ENCODE data around the gene GALM.

Gene GALM

DNA sequence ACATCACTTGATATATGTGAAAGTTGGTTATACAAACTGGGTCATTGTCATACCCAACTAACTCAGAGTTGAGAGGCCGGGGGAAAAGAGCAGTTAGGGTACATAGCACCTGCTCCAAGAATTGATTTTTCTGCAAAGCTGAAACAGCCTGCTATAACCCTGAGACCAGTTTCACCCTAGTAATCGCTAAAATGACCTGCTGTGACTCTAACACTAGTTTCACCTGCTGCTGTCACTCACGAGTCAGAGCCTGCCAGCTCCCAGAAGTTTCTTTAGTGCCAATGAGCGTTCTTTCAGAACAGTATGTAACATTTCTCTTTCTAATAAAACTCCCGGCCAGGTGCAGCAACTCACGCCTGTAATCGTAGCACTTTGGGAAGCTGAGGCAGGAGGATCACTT, 57.3 kb downstream of the GALM start:
- TF ChIP-seq, protein P1, sequence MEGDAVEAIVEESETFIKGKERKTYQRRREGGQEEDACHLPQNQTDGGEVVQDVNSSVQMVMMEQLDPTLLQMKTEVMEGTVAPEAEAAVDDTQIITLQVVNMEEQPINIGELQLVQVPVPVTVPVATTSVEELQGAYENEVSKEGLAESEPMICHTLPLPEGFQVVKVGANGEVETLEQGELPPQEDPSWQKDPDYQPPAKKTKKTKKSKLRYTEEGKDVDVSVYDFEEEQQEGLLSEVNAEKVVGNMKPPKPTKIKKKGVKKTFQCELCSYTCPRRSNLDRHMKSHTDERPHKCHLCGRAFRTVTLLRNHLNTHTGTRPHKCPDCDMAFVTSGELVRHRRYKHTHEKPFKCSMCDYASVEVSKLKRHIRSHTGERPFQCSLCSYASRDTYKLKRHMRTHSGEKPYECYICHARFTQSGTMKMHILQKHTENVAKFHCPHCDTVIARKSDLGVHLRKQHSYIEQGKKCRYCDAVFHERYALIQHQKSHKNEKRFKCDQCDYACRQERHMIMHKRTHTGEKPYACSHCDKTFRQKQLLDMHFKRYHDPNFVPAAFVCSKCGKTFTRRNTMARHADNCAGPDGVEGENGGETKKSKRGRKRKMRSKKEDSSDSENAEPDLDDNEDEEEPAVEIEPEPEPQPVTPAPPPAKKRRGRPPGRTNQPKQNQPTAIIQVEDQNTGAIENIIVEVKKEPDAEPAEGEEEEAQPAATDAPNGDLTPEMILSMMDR (IDR thresholded peaks at IDR 0.05) = no peak
- Histone ChIP-seq H3K9me3 (ENCODE audit: control insufficient read depth, low read length) (no peaks in the 10 kb centered on the region), H3K79me2 (no peaks in the 10 kb centered on the region), H3K9ac (no peak overlapping the region), H3K27ac (no peak overlapping the region), H3K27me3 (ENCODE audit: control insufficient read depth, insufficient read depth, low read length) (no peaks in the 10 kb centered on the region), H3K36me3 (ENCODE audit: control insufficient read depth, insufficient read depth, low read length) (no peaks in the 10 kb centered on the region), H3K4me2 (ENCODE audit: low read length) (no peak overlapping the region), H2AFZ (no peak overlapping the region), H3K4me3 (ENCODE audit: low read depth, low read length) (no peak overlapping the region), H3K4me1 (peaks cover 9% of the 10 kb centered on the region)

DNA sequence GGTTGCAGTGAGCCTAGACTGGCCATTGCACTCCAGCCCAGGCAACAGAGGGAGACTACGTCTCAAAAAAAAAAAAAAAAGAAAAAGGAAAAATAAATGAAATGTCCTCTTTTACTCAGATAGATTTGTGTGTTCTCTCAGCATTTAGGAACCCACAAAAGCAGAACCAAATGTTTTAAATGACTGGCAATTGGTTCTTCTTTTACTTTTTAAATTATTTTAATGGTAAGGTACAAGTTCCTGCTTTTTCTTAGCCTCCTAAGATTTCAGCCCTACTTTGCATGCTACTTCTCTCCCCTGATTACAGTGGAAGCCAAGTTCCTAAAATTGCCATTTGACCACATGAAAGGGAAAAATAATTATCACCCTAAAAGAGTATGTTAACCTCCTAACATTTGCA, 61.7 kb downstream of the GALM start:
- no peak overlapping the region for H3K4me3 ChIP-seq (ENCODE audit: low read depth, low read length)
- no peak overlapping the region for H3K4me2 ChIP-seq (ENCODE audit: low read length)
- no peaks in the 10 kb centered on the region for H3K9me3 ChIP-seq (ENCODE audit: control insufficient read depth, low read length)
- no peak overlapping the region for H3K9ac ChIP-seq
- no peaks in the 10 kb centered on the region for H3K36me3 ChIP-seq (ENCODE audit: control insufficient read depth, insufficient read depth, low read length)
- H2AFZ ChIP-seq = no peak overlapping the region
- H3K79me2 ChIP-seq = no peaks in the 10 kb centered on the region
- no peaks in the 10 kb centered on the region for H3K27me3 ChIP-seq (ENCODE audit: control insufficient read depth, insufficient read depth, low read length)
- no peaks in the 10 kb centered on the region for H3K4me1 ChIP-seq
- TF ChIP-seq, protein P1 (IDR thresholded peaks at IDR 0.05) = no peak
- no peak overlapping the region for H3K27ac ChIP-seq

DNA sequence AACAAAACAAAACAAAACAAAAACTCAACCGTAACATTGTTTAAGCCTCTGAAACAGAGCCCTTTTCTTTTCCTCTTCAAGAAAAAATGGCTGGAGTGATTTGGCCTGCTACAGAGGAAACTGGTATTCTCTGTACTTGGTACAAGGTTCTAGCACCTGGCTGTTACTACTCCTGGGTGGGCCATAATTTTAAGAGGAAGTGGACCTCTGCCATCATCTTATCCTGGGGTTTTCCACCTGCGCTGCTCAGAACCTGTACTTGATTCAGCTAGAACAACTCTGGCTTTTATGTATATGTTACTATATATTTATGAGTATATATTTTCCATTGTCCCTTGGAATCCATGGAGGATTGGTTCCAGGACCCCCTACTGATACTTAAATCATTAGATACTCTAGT, 62.8 kb downstream of the GALM start:
- Histone ChIP-seq H3K36me3 (ENCODE audit: control insufficient read depth, insufficient read depth, low read length) (no peaks in the 10 kb centered on the region), H3K27me3 (ENCODE audit: control insufficient read depth, insufficient read depth, low read length) (no peaks in the 10 kb centered on the region), H3K9me3 (ENCODE audit: control insufficient read depth, low read length) (no peaks in the 10 kb centered on the region), H2AFZ (no peak overlapping the region), H3K9ac (no peak overlapping the region), H3K4me3 (ENCODE audit: low read depth, low read length) (no peak overlapping the region), H3K79me2 (no peaks in the 10 kb centered on the region), H3K27ac (no peak overlapping the region), H3K4me2 (ENCODE audit: low read length) (no peak overlapping the region), H3K4me1 (no peaks in the 10 kb centered on the region)
- TF ChIP-seq, protein P1 (IDR thresholded peaks at IDR 0.05) = no peak

DNA sequence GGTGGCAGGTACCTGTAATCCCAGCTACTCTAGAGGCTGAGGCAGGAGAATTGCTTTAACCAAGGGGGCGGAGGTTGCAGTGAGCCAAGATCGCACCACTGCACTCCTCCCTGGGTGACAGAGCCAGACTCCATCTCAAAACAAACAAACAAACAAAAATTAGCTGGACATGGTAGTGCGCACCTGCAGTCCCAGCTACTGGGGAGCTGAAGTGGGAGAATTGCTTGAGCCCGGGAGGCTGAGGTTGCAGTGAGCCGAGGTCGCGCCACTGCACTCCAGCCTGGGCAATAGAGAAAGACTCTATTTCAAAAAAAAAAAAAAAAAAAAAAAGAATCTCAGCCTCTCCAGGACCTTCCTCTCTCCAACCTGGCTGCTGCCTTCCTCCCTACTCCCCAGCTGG, 65.2 kb downstream of the GALM start:
- Histone ChIP-seq H3K36me3 (ENCODE audit: control insufficient read depth, insufficient read depth, low read length) (no peaks in the 10 kb centered on the region), H3K9ac (no peak overlapping the region), H3K79me2 (no peaks in the 10 kb centered on the region), H3K27ac (no peak overlapping the region), H2AFZ (no peak overlapping the region), H3K9me3 (ENCODE audit: control insufficient read depth, low read length) (no peaks in the 10 kb centered on the region), H3K4me2 (ENCODE audit: low read length) (no peak overlapping the region), H3K27me3 (ENCODE audit: control insufficient read depth, insufficient read depth, low read length) (no peaks in the 10 kb centered on the region), H3K4me3 (ENCODE audit: low read depth, low read length) (no peak overlapping the region), H3K4me1 (no peaks in the 10 kb centered on the region)
- TF ChIP-seq, protein P1 (IDR thresholded peaks at IDR 0.05) = no peak

DNA sequence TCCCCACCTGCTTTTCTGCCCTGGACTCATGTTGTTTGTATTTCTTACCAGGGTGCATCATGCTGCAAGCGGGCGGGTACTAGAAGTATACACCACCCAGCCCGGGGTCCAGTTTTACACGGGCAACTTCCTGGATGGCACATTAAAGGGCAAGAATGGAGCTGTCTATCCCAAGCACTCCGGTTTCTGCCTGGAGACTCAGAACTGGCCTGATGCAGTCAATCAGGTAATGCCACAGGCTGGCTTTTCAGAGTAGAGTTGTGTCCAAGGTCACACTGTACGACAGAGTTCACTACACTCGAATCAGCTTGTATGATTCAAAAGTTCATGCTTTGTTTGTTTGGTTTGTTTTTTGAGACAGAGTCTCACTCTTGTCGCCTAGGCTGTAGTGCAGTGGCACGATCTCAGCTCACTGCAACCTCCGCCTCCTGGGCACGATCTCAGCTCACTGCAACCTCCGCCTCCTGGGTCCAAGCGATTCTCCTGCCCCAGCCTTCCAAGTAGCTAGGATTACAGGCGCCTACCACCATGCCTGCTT, 65.8 kb downstream of the GALM start:
- TF ChIP-seq, protein P1 (IDR thresholded peaks at IDR 0.05) = no peak
- H3K27me3 ChIP-seq (ENCODE audit: control insufficient read depth, insufficient read depth, low read length) = no peaks in the 10 kb centered on the region
- no peak overlapping the region for H3K27ac ChIP-seq

More for the DNA sequence above, 65.8 kb downstream of the GALM start:
- Histone ChIP-seq H3K9ac (no peak overlapping the region), H3K4me1 (no peaks in the 10 kb centered on the region), H3K79me2 (no peaks in the 10 kb centered on the region), H3K36me3 (ENCODE audit: control insufficient read depth, insufficient read depth, low read length) (no peaks in the 10 kb centered on the region), H2AFZ (no peak overlapping the region), H3K4me2 (ENCODE audit: low read length) (no peak overlapping the region), H3K9me3 (ENCODE audit: control insufficient read depth, low read length) (no peaks in the 10 kb centered on the region), H3K4me3 (ENCODE audit: low read depth, low read length) (no peak overlapping the region)

All from parathyroid adenoma (tissue), 2 donors.